Tongue (tissue), 2 donors: ENCODE results near the gene TMEM184B. TPM values are rescaled to one million over a fixed set of nuclear protein-coding genes. Genes with fewer than 3 reads are reported as not detected.
A peak's percentile ranks its signal among the peaks of the same experiment; 100 is the strongest.

ENCODE experiments used
- DNase-seq: peaks from one replicate; pipeline ENCODE4 v3.0.0-alpha.2; 2015
- total RNA-seq: library from RNA; depleted of rRNA; stranded (reverse); fragments of >200 nt; gene quantifications from one replicate; pipeline ENCODE4 v1.2.3, GENCODE V29; 2014

The TMEM184B gene
- total RNA-seq, 1 donor from 2014 or later: 34.3 TPM

GRCh38 chr22:38276166-38276565, 3.4 kb upstream of the TMEM184B start:
- DNase-seq: peak; percentile 69

- DNase-seq: peak; percentile 59
These were observed 471 bp upstream of the TMEM184B start for GRCh38 chr22:38273135-38273826.

- peak; percentile 60 for DNase-seq
These were observed 860 bp downstream of the TMEM184B start for GRCh38 chr22:38271927-38272372.

- DNase-seq: no peak
These were observed 1.7 kb downstream of the TMEM184B start for GRCh38 chr22:38271101-38271500.

- no peak for DNase-seq
These were observed 2.5 kb downstream of the TMEM184B start for GRCh38 chr22:38270091-38270992.

- DNase-seq: no peak
These were observed 3.3 kb downstream of the TMEM184B start for GRCh38 chr22:38269466-38269865.

- DNase-seq: no peak
These were observed 5.7 kb downstream of the TMEM184B start for GRCh38 chr22:38267086-38267485.

- no peak for DNase-seq
These were observed 6.7 kb downstream of the TMEM184B start for GRCh38 chr22:38266120-38266519.

GRCh38 chr22:38264322-38264843, 8.4 kb downstream of the TMEM184B start:
- DNase-seq: no peak

- no peak for DNase-seq
These were observed 10.6 kb downstream of the TMEM184B start for GRCh38 chr22:38262051-38262795.

- peak; percentile 73 for DNase-seq
These were observed 11.8 kb downstream of the TMEM184B start for GRCh38 chr22:38260761-38261681.

GRCh38 chr22:38259370-38259769, 13.4 kb downstream of the TMEM184B start:
- DNase-seq: no peak

- no peak for DNase-seq
These were observed 13.9 kb downstream of the TMEM184B start for GRCh38 chr22:38258895-38259294.

- DNase-seq: no peak
These were observed 15.1 kb downstream of the TMEM184B start for GRCh38 chr22:38257650-38258250.

GRCh38 chr22:38257181-38257580, 15.6 kb downstream of the TMEM184B start:
- DNase-seq: peak; percentile 81

GRCh38 chr22:38255697-38256096, 17.1 kb downstream of the TMEM184B start:
- DNase-seq: no peak

- peak; percentile 70 for DNase-seq
These were observed 21.5 kb downstream of the TMEM184B start for GRCh38 chr22:38251341-38251692.

- no peak for DNase-seq
These were observed 22.0 kb downstream of the TMEM184B start for GRCh38 chr22:38250643-38251340.

GRCh38 chr22:38249803-38250642, 22.8 kb downstream of the TMEM184B start:
- no peak for DNase-seq
